Suppressor macrophage treated with lipopolysaccharide for 4 hours (primary cell): ENCODE results near the gene TMEM150B.

Experiments
- DNase-seq: peaks from one replicate; pipeline ENCODE4 v3.0.0-alpha.2; 2020

Gene TMEM150B

GRCh38 chr19:55275851-55276719 is 49.1 kb downstream of the TMEM150B start:
- DNase-seq: peak; percentile 33

- DNase-seq: no peak
These were observed 51.0 kb downstream of the TMEM150B start for GRCh38 chr19:55273978-55274707.

- no peak for DNase-seq
These were observed 53.0 kb downstream of the TMEM150B start for GRCh38 chr19:55272142-55272541.

GRCh38 chr19:55270172-55270942 is 54.8 kb downstream of the TMEM150B start:
- no peak for DNase-seq

GRCh38 chr19:55269299-55269698 is 55.8 kb downstream of the TMEM150B start:
- no peak for DNase-seq

GRCh38 chr19:55266840-55267239 is 58.3 kb downstream of the TMEM150B start:
- DNase-seq: no peak

- DNase-seq: no peak
These were observed 58.7 kb downstream of the TMEM150B start for GRCh38 chr19:55266404-55266803.

- no peak for DNase-seq
These were observed 59.3 kb downstream of the TMEM150B start for GRCh38 chr19:55265723-55266386.

GRCh38 chr19:55265173-55265572 is 60.0 kb downstream of the TMEM150B start:
- DNase-seq: no peak

GRCh38 chr19:55264531-55264930 is 60.6 kb downstream of the TMEM150B start:
- no peak for DNase-seq
